Natural killer cell (primary cell): Measurements from ENCODE around the gene CYP19A1. TPM values are rescaled to one million over a fixed set of nuclear protein-coding genes. Genes with fewer than 3 reads are reported as not detected.

Source experiments
- ATAC-seq, 3 donors: fragments of 150-1000 bp in 2 of 3; fragments of 200-7000 bp in 1 of 3; cut with Tn5 transposase; 1 replicate in 1 of 3; 2 replicates in 2 of 3; pipeline ENCODE4 v1.10.0; 2021; ENCODE audit warnings: mild to moderate bottlenecking in 2 of 3, moderate library complexity in 2 of 3
- DNase-seq, 2 donors: peaks; one replicate each; pipeline versions ENCODE4 v3.0.0 to v3.0.0-alpha.2; 2013 to 2021; ENCODE audit warnings: mixed read lengths in 1 of 2
- H3K27ac ChIP-seq: one replicate; pipeline ENCODE4 v1.5.1; 2013; ENCODE audit warnings: mild to moderate bottlenecking, low read length
- H3K27me3 ChIP-seq: one replicate; pipeline ENCODE4 v1.6.1; 2013; ENCODE audit warnings: low read length; ENCODE audit not compliant: control insufficient read depth, insufficient read depth
- H3K36me3 ChIP-seq: one replicate; pipeline ENCODE4 v1.6.1; 2013; ENCODE audit warnings: low read length; ENCODE audit not compliant: control insufficient read depth, insufficient read depth
- H3K4me1 ChIP-seq: one replicate; pipeline ENCODE4 v1.6.1; 2013; ENCODE audit warnings: low read length; ENCODE audit not compliant: control insufficient read depth, insufficient read depth
- H3K4me3 ChIP-seq: one replicate; pipeline ENCODE4 v1.5.1; 2013; ENCODE audit warnings: low read length
- H3K9me3 ChIP-seq: one replicate; pipeline ENCODE4 v1.6.1; 2013; ENCODE audit warnings: low read length; ENCODE audit not compliant: control insufficient read depth, insufficient read depth
- H3K27ac Mint-ChIP-seq, 2 donors: one replicate each; pipeline ENCODE4 v1.8.0; 2022; ENCODE audit warnings: mild to moderate bottlenecking in 2 of 2, mixed read lengths in 2 of 2, moderate library complexity in 1 of 2
- H3K27me3 Mint-ChIP-seq, 2 donors: one replicate each; pipeline ENCODE4 v1.8.0; 2022; ENCODE audit warnings: low read depth in 2 of 2, mixed read lengths in 2 of 2
- H3K36me3 Mint-ChIP-seq: one replicate; pipeline ENCODE4 v1.8.0; 2022; ENCODE audit warnings: mixed read lengths
- H3K4me1 Mint-ChIP-seq, 2 donors: one replicate each; pipeline ENCODE4 v1.8.0; 2022; ENCODE audit warnings: mixed read lengths in 2 of 2
- H3K4me3 Mint-ChIP-seq: one replicate; pipeline ENCODE4 v1.8.0; 2022; ENCODE audit warnings: mild to moderate bottlenecking, moderate library complexity, mixed read lengths
- H3K9me3 Mint-ChIP-seq, 2 donors: one replicate each; pipeline ENCODE4 v1.8.0; 2022; ENCODE audit warnings: mixed read lengths in 2 of 2
- CTCF ChIP-seq: fragments of 200-600 bp; IDR thresholded peaks from one replicate; pipeline ENCODE4 v1.8.0; 2022; ENCODE audit warnings: antibody characterized with exemption
- WGBS: methylation state at CpG from one replicate; pipeline ENCODE4 v1.1.7; 2013; ENCODE audit warnings: missing lambda C conversion rate; ENCODE audit not compliant: insufficient coverage; 5-methylcytosine and 5-hydroxymethylcytosine counted together
- intact Hi-C: fragments of 100-400 bp; cut with micrococcal nuclease; formaldehyde crosslinking; loops from one replicate; pipeline ENCODE4 v1.14.2; 2022
- total RNA-seq, 4 donors: library from RNA; stranded (reverse); fragments of 120-200 nt in 1 of 4; gene quantifications; one replicate each; pipeline versions ENCODE4 v1.2.3 to v1.2.4, GENCODE V29; 2013 to 2022

CYP19A1 gene
- total RNA-seq, 3 donors from 2014 or later (not counting 1 experiment from before 2014, with no cell fraction given) = not detected

GRCh38 chr15:51229907-51230330 is 108.5 kb downstream of the CYP19A1 start:
- Histone ChIP-seq H3K36me3 (no peaks in the 10 kb centered on the region), H3K27ac (no peak overlapping the region), H3K4me1 (no peaks in the 10 kb centered on the region), H3K9me3 (no peaks in the 10 kb centered on the region), H3K27me3 (peaks cover 2% of the 10 kb centered on the region), H3K4me3 (no peak overlapping the region)
- 56% methylated on average over 1 of the region's 2 CpGs for WGBS
- Mint-ChIP-seq H3K9me3 (no peaks in the 10 kb centered on the region), H3K4me3 (no peak overlapping the region), H3K36me3 (no peaks in the 10 kb centered on the region), H3K27ac (no peak overlapping the region), H3K4me1 (no peaks in the 10 kb centered on the region), H3K27me3 (peaks cover 17 to 18% of the 10 kb centered on the region in 2 donors)
- DNase-seq = no peak
- intact Hi-C loops = no loop called here
- TF ChIP-seq CTCF = no peak
- no peak for ATAC-seq

- peak in 1 of 2 donors; percentile 3 for DNase-seq
- no peaks in the 10 kb centered on the region for H3K4me1 ChIP-seq
- Mint-ChIP-seq H3K4me3 (no peak overlapping the region), H3K36me3 (no peaks in the 10 kb centered on the region), H3K9me3 (no peaks in the 10 kb centered on the region), H3K27ac (no peak overlapping the region), H3K27me3 (peaks cover 9 to 11% of the 10 kb centered on the region in 2 donors), H3K4me1 (no peaks in the 10 kb centered on the region)
- H3K4me3 ChIP-seq = no peak overlapping the region
- intact Hi-C loops = no loop called here
- WGBS = 40% methylated on average over 3 of the region's 3 CpGs
- H3K27ac ChIP-seq = no peak overlapping the region
- H3K36me3 ChIP-seq = no peaks in the 10 kb centered on the region
- no peaks in the 10 kb centered on the region for H3K27me3 ChIP-seq
- ATAC-seq = no peak
- no peak for TF ChIP-seq CTCF
- H3K9me3 ChIP-seq = no peaks in the 10 kb centered on the region
Observed at GRCh38 chr15:51227940-51228732, 110.3 kb downstream of the CYP19A1 start.

- no peaks in the 10 kb centered on the region for H3K36me3 Mint-ChIP-seq
- Histone ChIP-seq H3K4me3 (no peak overlapping the region), H3K27ac (no peak overlapping the region), H3K4me1 (no peaks in the 10 kb centered on the region), H3K27me3 (no peaks in the 10 kb centered on the region), H3K36me3 (no peaks in the 10 kb centered on the region), H3K9me3 (no peaks in the 10 kb centered on the region)
- H3K27me3 Mint-ChIP-seq = peaks cover 11 to 13% of the 10 kb centered on the region in 2 donors
- 84% methylated on average over 6 of the region's 6 CpGs for WGBS
- no peaks in the 10 kb centered on the region for H3K9me3 Mint-ChIP-seq
- ATAC-seq = no peak
- intact Hi-C loops = no loop called here
- H3K27ac Mint-ChIP-seq = no peak overlapping the region
- H3K4me3 Mint-ChIP-seq = no peak overlapping the region
- TF ChIP-seq CTCF = no peak
- DNase-seq = no peak
- no peaks in the 10 kb centered on the region for H3K4me1 Mint-ChIP-seq
Observed at GRCh38 chr15:51226576-51227210, 111.7 kb downstream of the CYP19A1 start.
